ENCODE measurements around the gene TMEM238L.
"Not testable (repeated sequence)": the region's sequence is repeated elsewhere in the genome, so short reads cannot be mapped to it uniquely, and the experiment has no call there.

TMEM238L gene

GRCh38 chr17:10803830-10804475 lies at the start of gene TMEM238L:
Gene TMEM238L (minus strand): TSS chr17:10804099. CDS start chr17:10803963, 136 bp downstream.
- DNase-seq, result no peak

GRCh38 chr17:10846636-10847035 lies 42.7 kb upstream of the TMEM238L start:
- not testable (repeated sequence) for DNase-seq

- DNase-seq, result no peak
Measured at GRCh38 chr17:10845388-10845751, 41.5 kb upstream of the TMEM238L start.

GRCh38 chr17:10844621-10845387 lies 40.9 kb upstream of the TMEM238L start:
- peak; percentile 2 for DNase-seq

GRCh38 chr17:10843811-10844210 lies 39.9 kb upstream of the TMEM238L start:
- no peak for DNase-seq

- DNase-seq, result no peak
Measured at GRCh38 chr17:10842658-10843057, 38.8 kb upstream of the TMEM238L start.

- no peak for DNase-seq
Measured at GRCh38 chr17:10838682-10839081, 34.8 kb upstream of the TMEM238L start.

- DNase-seq, result no peak
Measured at GRCh38 chr17:10837921-10838320, 34.0 kb upstream of the TMEM238L start, which contains the start of gene PIRT. Gene PIRT (minus strand): TSS chr17:10838087. CDS start chr17:10825645, 12,442 bp downstream.

GRCh38 chr17:10836966-10837590 lies 33.2 kb upstream of the TMEM238L start:
- no peak for DNase-seq

- DNase-seq, result no peak
Measured at GRCh38 chr17:10836145-10836544, 32.2 kb upstream of the TMEM238L start.

GRCh38 chr17:10831696-10832095 lies 27.8 kb upstream of the TMEM238L start:
- no peak for DNase-seq

- DNase-seq, result no peak
Measured at GRCh38 chr17:10827898-10828552, 24.1 kb upstream of the TMEM238L start.

GRCh38 chr17:10824874-10825273 lies 21.0 kb upstream of the TMEM238L start:
- no peak for DNase-seq

GRCh38 chr17:10821770-10822169 lies 17.9 kb upstream of the TMEM238L start:
- DNase-seq, result no peak

GRCh38 chr17:10821054-10821453 lies 17.2 kb upstream of the TMEM238L start:
- DNase-seq, result no peak

- no peak for DNase-seq
Measured at GRCh38 chr17:10815319-10815718, 11.4 kb upstream of the TMEM238L start.

- DNase-seq, result no peak
Measured at GRCh38 chr17:10814075-10814474, 10.2 kb upstream of the TMEM238L start.

GRCh38 chr17:10812674-10813073 lies 8.8 kb upstream of the TMEM238L start:
- DNase-seq, result no peak

GRCh38 chr17:10809605-10810004 lies 5.7 kb upstream of the TMEM238L start:
- DNase-seq, result no peak

GRCh38 chr17:10807704-10808128 lies 3.8 kb upstream of the TMEM238L start:
- no peak for DNase-seq

- DNase-seq, result no peak
Measured at GRCh38 chr17:10806545-10807262, 2.8 kb upstream of the TMEM238L start.

- no peak for DNase-seq
Measured at GRCh38 chr17:10805911-10806310, 2.0 kb upstream of the TMEM238L start.

- no peak for DNase-seq
Measured at GRCh38 chr17:10804546-10804945, 647 bp upstream of the TMEM238L start.
